Measurements from ENCODE around the gene RFC4. TPM values are rescaled to one million over a fixed set of nuclear protein-coding genes. Genes with fewer than 3 reads are reported as not detected.

Gene RFC4
- total RNA-seq, 1 experiment from 2014 or later = 107 TPM

DNA sequence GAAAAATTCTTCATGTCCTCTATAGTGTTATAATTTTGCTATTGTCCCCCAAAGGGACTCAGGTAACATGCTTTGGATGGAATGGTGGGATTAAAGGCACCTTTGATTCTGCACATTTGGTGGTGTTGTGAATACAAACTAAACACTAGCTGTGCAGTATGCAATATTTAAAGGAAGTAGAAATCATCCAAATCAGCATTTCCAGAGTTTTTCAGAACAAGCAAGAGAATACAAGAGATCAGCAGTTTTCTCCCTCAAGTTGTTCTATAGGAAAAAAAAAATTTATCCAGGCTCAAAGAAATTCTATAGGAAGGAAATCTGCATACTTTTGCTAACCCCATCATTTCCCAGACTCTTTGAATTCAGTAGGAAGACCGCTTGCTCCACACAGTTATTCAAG lies 26.0 kb upstream of the RFC4 start:
- no TSS peak for BruUV-seq (replicated peaks)
- DNase-seq = no peak
- CTCF ChIA-PET = no interaction called here
- Mint-ChIP-seq H3K4me3 (ENCODE audit: low read depth, unreplicated experiment) (no peak overlapping the region), H3K9me3 (ENCODE audit: low read depth, unreplicated experiment) (no peaks in the 10 kb centered on the region), H3K36me3 (ENCODE audit: insufficient read depth, unreplicated experiment) (peaks cover 7% of the 10 kb centered on the region), H3K27me3 (ENCODE audit: unreplicated experiment) (peaks cover 73% of the 10 kb centered on the region), H3K4me1 (ENCODE audit: low read depth, unreplicated experiment) (no peaks in the 10 kb centered on the region), H3K27ac (ENCODE audit: unreplicated experiment) (no peak overlapping the region)
- intact Hi-C loops (cut with micrococcal nuclease; ENCODE audit: unreplicated experiment) = no loop called here
- TF ChIP-seq, protein P1, sequence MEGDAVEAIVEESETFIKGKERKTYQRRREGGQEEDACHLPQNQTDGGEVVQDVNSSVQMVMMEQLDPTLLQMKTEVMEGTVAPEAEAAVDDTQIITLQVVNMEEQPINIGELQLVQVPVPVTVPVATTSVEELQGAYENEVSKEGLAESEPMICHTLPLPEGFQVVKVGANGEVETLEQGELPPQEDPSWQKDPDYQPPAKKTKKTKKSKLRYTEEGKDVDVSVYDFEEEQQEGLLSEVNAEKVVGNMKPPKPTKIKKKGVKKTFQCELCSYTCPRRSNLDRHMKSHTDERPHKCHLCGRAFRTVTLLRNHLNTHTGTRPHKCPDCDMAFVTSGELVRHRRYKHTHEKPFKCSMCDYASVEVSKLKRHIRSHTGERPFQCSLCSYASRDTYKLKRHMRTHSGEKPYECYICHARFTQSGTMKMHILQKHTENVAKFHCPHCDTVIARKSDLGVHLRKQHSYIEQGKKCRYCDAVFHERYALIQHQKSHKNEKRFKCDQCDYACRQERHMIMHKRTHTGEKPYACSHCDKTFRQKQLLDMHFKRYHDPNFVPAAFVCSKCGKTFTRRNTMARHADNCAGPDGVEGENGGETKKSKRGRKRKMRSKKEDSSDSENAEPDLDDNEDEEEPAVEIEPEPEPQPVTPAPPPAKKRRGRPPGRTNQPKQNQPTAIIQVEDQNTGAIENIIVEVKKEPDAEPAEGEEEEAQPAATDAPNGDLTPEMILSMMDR (IDR thresholded peaks at IDR 0.05; ENCODE audit: unreplicated experiment) = no peak

DNA sequence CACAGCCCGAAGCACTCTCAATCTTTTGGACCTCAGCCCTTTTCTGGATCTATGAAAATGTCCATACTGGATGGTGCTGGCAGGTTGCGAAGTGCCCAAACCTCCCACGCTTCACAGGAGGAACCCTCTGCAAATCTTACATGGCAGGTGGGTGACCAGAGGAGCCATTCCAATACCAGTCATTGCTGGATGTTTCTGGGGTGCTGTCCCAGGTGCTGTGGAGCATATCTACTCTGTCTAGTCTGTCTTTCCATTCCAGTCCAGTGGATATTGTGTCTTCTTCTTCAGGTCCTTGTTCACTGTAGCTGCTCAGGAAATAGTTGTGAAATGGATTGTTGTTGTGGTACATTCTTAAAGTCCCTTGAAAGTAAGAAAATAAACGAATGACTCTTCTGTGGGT lies 25.5 kb upstream of the RFC4 start:
- intact Hi-C loops (cut with micrococcal nuclease; ENCODE audit: unreplicated experiment) = no loop called here
- H3K36me3 Mint-ChIP-seq (ENCODE audit: insufficient read depth, unreplicated experiment) = peaks cover 12% of the 10 kb centered on the region
- no TSS peak for BruUV-seq (replicated peaks)
- no peak for DNase-seq
- CTCF ChIA-PET = no interaction called here
- TF ChIP-seq, protein P1 (IDR thresholded peaks at IDR 0.05; ENCODE audit: unreplicated experiment) = no peak
- H3K9me3 Mint-ChIP-seq (ENCODE audit: low read depth, unreplicated experiment) = no peaks in the 10 kb centered on the region
- H3K27ac Mint-ChIP-seq (ENCODE audit: unreplicated experiment) = no peak overlapping the region
- peaks cover 2% of the 10 kb centered on the region for H3K4me1 Mint-ChIP-seq (ENCODE audit: low read depth, unreplicated experiment)
- H3K27me3 Mint-ChIP-seq (ENCODE audit: unreplicated experiment) = peaks cover 77% of the 10 kb centered on the region
- no peak overlapping the region for H3K4me3 Mint-ChIP-seq (ENCODE audit: low read depth, unreplicated experiment)

DNA sequence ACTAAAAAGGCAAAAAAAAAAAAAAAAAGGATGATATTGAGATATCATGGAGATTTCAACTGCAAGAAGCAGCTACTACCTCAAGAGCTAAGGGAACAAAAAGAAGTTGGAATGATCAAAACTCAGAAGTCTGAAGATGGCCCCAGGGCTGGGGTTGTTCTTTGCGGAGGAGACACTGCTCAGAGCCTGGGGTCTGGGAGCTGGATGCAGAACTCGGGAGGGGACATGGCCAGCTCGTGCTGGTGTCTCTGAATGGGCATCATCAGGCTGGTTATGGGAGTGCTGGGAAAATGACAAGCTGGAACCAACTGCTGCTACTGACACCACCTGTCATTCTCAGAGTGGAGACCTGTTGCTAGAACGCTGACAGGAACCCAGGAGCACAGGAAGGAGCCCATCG lies 22.1 kb upstream of the RFC4 start:
- BruUV-seq (replicated peaks) = no TSS peak
- CTCF ChIA-PET = interaction anchor here (0.7 to 1.4 kb wide), 4 partner anchors 126 to 337 kb away, joined by 3 to 10 read pairs (median 6); partner anchors contain the start of gene RPL39L
- Mint-ChIP-seq H3K27ac (ENCODE audit: unreplicated experiment) (no peak overlapping the region), H3K9me3 (ENCODE audit: low read depth, unreplicated experiment) (no peaks in the 10 kb centered on the region), H3K4me1 (ENCODE audit: low read depth, unreplicated experiment) (peaks cover 33% of the 10 kb centered on the region), H3K27me3 (ENCODE audit: unreplicated experiment) (peaks cover 96% of the 10 kb centered on the region), H3K36me3 (ENCODE audit: insufficient read depth, unreplicated experiment) (peaks cover 26% of the 10 kb centered on the region), H3K4me3 (ENCODE audit: low read depth, unreplicated experiment) (no peak overlapping the region)
- no peak for DNase-seq
- TF ChIP-seq, protein P1 (IDR thresholded peaks at IDR 0.05; ENCODE audit: unreplicated experiment) = no peak
- intact Hi-C loops (cut with micrococcal nuclease; ENCODE audit: unreplicated experiment) = loop anchor here (10.0 kb wide), 1 partner anchor 414 kb away; no protein-coding TSS in a partner anchor

DNA sequence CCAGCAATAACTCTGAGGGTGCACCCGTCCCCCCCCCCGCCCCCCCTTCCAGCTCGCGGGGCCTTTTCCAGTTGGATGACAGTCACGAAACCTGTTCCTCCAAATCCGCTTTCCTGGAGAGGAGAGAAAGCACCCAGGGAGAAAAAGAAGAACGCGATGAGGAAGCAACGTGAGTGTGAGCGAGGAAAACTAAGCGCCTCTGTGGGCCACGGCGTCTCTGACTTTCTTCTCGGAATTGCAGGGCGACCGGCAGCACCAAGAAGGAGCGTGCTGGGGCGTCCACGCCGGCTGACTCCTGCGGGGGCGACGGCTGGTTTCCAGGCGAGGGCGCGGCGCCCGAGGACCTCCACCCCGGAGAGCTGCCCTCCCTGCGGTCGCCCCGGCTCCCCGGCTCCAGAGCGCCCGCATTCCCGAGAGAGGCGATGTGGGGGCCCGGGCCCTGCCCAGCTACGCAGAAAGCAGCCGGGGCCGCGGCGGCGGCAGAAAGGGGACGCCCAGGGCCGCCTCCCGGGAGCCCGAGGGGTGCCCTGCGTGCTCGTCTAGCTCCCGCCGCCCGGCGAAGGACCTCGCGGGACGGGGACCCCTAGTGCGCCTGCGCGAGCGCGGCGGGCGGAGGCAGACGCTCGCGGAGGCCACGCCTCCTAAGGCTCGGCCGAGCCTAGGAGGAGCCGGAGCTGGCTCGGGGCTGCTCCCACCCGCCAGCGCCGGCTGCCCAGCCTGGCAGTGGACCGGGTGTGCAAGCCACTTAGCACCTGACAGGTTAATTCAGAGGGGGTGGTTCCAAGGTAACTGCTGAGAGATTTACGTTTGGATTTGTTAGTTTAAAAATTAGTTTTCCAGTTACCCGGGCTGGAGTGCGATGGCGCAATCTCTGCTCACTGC lies 20.9 kb upstream of the RFC4 start:
- intact Hi-C loops (cut with micrococcal nuclease; ENCODE audit: unreplicated experiment) = loop anchor here (10.0 kb wide), 1 partner anchor 412 kb away; no protein-coding TSS in a partner anchor
- no peak overlapping the region for H3K27ac Mint-ChIP-seq (ENCODE audit: unreplicated experiment)
- BruUV-seq (replicated peaks) = TSS peak; percentile 73
- TF ChIP-seq, protein P1 (IDR thresholded peaks at IDR 0.05; ENCODE audit: unreplicated experiment) = no peak
- DNase-seq = peak; percentile 96
- H3K36me3 Mint-ChIP-seq (ENCODE audit: insufficient read depth, unreplicated experiment) = peaks cover 26% of the 10 kb centered on the region
- CTCF ChIA-PET = interaction anchor here (0.7 to 1.5 kb wide), 9 partner anchors 11 to 852 kb away, joined by 3 to 10 read pairs (median 3); partner anchors contain the start of gene RPL39L
- no peaks in the 10 kb centered on the region for H3K9me3 Mint-ChIP-seq (ENCODE audit: low read depth, unreplicated experiment)
- H3K4me1 Mint-ChIP-seq (ENCODE audit: low read depth, unreplicated experiment) = peaks cover 33% of the 10 kb centered on the region
- peaks cover 85% of the 10 kb centered on the region for H3K27me3 Mint-ChIP-seq (ENCODE audit: unreplicated experiment)
- peak overlapping the region; percentile 55 for H3K4me3 Mint-ChIP-seq (ENCODE audit: low read depth, unreplicated experiment)
